ENCODE data around the gene REXO1. TPM values are rescaled to one million over a fixed set of nuclear protein-coding genes. Genes with fewer than 3 reads are reported as not detected.

REXO1 gene
- polyA plus RNA-seq, 1 donor = 22.8 TPM

GRCh38 chr19:1790054-1790792, 58.1 kb downstream of the REXO1 start:
- no peak for DNase-seq (ENCODE audit: low read depth)

- DNase-seq (ENCODE audit: low read depth) = no peak
Observed at GRCh38 chr19:1789261-1790041, 58.8 kb downstream of the REXO1 start.

GRCh38 chr19:1787116-1787515, 61.2 kb downstream of the REXO1 start:
- DNase-seq (ENCODE audit: low read depth) = no peak

- DNase-seq (ENCODE audit: low read depth) = no peak
Observed at GRCh38 chr19:1786668-1787067, 61.6 kb downstream of the REXO1 start.

GRCh38 chr19:1785310-1785709, 63.0 kb downstream of the REXO1 start:
- DNase-seq (ENCODE audit: low read depth) = no peak

GRCh38 chr19:1783874-1784273, 64.4 kb downstream of the REXO1 start:
- DNase-seq (ENCODE audit: low read depth) = no peak

- DNase-seq (ENCODE audit: low read depth) = no peak
Observed at GRCh38 chr19:1783354-1783753, 64.9 kb downstream of the REXO1 start.

- DNase-seq (ENCODE audit: low read depth) = no peak
Observed at GRCh38 chr19:1782521-1782920, 65.8 kb downstream of the REXO1 start.

- no peak for DNase-seq (ENCODE audit: low read depth)
Observed at GRCh38 chr19:1780272-1780958, 67.9 kb downstream of the REXO1 start.

GRCh38 chr19:1779574-1779973, 68.7 kb downstream of the REXO1 start:
- DNase-seq (ENCODE audit: low read depth) = no peak

GRCh38 chr19:1777149-1777548, 71.1 kb downstream of the REXO1 start:
- DNase-seq (ENCODE audit: low read depth) = no peak

GRCh38 chr19:1776606-1777147, 71.6 kb downstream of the REXO1 start:
- no peak for DNase-seq (ENCODE audit: low read depth)

- no peak for DNase-seq (ENCODE audit: low read depth)
Observed at GRCh38 chr19:1775951-1776605, 72.2 kb downstream of the REXO1 start.

- DNase-seq (ENCODE audit: low read depth) = no peak
Observed at GRCh38 chr19:1774989-1775772, 73.1 kb downstream of the REXO1 start.

- DNase-seq (ENCODE audit: low read depth) = no peak
Observed at GRCh38 chr19:1773184-1773583, 75.1 kb downstream of the REXO1 start.

GRCh38 chr19:1770866-1771576, 77.3 kb downstream of the REXO1 start:
- no peak for DNase-seq (ENCODE audit: low read depth)

- DNase-seq (ENCODE audit: low read depth) = no peak
Observed at GRCh38 chr19:1769645-1769985, 78.7 kb downstream of the REXO1 start.

- DNase-seq (ENCODE audit: low read depth) = no peak
Observed at GRCh38 chr19:1768918-1769644, 79.2 kb downstream of the REXO1 start.

GRCh38 chr19:1768248-1768647, 80.0 kb downstream of the REXO1 start:
- DNase-seq (ENCODE audit: low read depth) = no peak

GRCh38 chr19:1767464-1767933, 80.8 kb downstream of the REXO1 start:
- no peak for DNase-seq (ENCODE audit: low read depth)

Measured in forelimb muscle (tissue), 1 donor.